Immature natural killer cell (primary cell): Measurements from ENCODE around the gene CACNB1. TPM values are rescaled to one million over a fixed set of nuclear protein-coding genes. Genes with fewer than 3 reads are reported as not detected.
A peak's percentile ranks its signal among the peaks of the same experiment; 100 is the strongest.

ENCODE experiments used
- DNase-seq, 3 donors: peaks; one replicate each; pipeline ENCODE4 v3.0.0; 2022; ENCODE audit warnings: mixed read lengths in 1 of 3
- H3K27ac Mint-ChIP-seq, 6 donors: one replicate each; pipeline ENCODE4 v1.8.0; 2020; ENCODE audit warnings: mixed read lengths in 6 of 6, mild to moderate bottlenecking in 5 of 6, inconsistent platforms in 4 of 6, moderate library complexity in 3 of 6
- H3K27me3 Mint-ChIP-seq, 3 donors: one replicate each; pipeline ENCODE4 v1.8.0; 2020 to 2021; ENCODE audit warnings: low read depth in 3 of 3, mild to moderate bottlenecking in 3 of 3, mixed read lengths in 3 of 3, moderate library complexity in 3 of 3, inconsistent platforms in 1 of 3
- H3K36me3 Mint-ChIP-seq, 3 donors: one replicate each; pipeline ENCODE4 v1.8.0; 2020; ENCODE audit warnings: mixed read lengths in 3 of 3, inconsistent platforms in 2 of 3, mild to moderate bottlenecking in 2 of 3
- H3K4me1 Mint-ChIP-seq, 2 donors: one replicate each; pipeline ENCODE4 v1.8.0; 2020; ENCODE audit warnings: inconsistent platforms in 2 of 2, mild to moderate bottlenecking in 2 of 2, mixed read lengths in 2 of 2, moderate library complexity in 1 of 2
- H3K4me3 Mint-ChIP-seq, 5 donors: one replicate each; pipeline ENCODE4 v1.8.0; 2020; ENCODE audit warnings: mild to moderate bottlenecking in 5 of 5, mixed read lengths in 5 of 5, inconsistent platforms in 3 of 5, moderate library complexity in 3 of 5
- H3K9me3 Mint-ChIP-seq, 6 donors: one replicate each; pipeline ENCODE4 v1.8.0; 2020; ENCODE audit warnings: mild to moderate bottlenecking in 6 of 6, mixed read lengths in 6 of 6, inconsistent platforms in 4 of 6, moderate library complexity in 3 of 6
- polyA plus RNA-seq, 3 donors: library from polyadenylated mRNA; unstranded; fragments of 300-500 nt; fragmentation: Illumina TruSeq; gene quantifications; one replicate each; pipeline ENCODE4 v1.2.3, GENCODE V29; 2021

CACNB1 gene
- polyA plus RNA-seq, 3 donors from 2014 or later, result 0.48 to 5.0 TPM; not detected in 1

- peak overlapping the region in 1 of 6 donors; percentile 89 for H3K27ac Mint-ChIP-seq
- DNase-seq, result peak; percentile 24 to 59 (median 39)
- H3K4me3 Mint-ChIP-seq, result no peak overlapping the region
- no peaks in the 10 kb centered on the region for H3K9me3 Mint-ChIP-seq
- peaks cover 28 to 31% of the 10 kb centered on the region in 2 donors for H3K4me1 Mint-ChIP-seq
- no peaks in the 10 kb centered on the region for H3K36me3 Mint-ChIP-seq
- peaks cover 0 to 6% (median 5%) of the 10 kb centered on the region in 3 donors for H3K27me3 Mint-ChIP-seq
These were observed 38.3 kb upstream of the CACNB1 start for GRCh38 chr17:39235555-39236449.

- no peaks in the 10 kb centered on the region for H3K36me3 Mint-ChIP-seq
- no peaks in the 10 kb centered on the region for H3K9me3 Mint-ChIP-seq
- H3K27ac Mint-ChIP-seq, result peak overlapping the region in 5 of 6 donors; percentile 46 to 69 (median 61)
- peaks cover 4 to 7% (median 6%) of the 10 kb centered on the region in 3 donors for H3K27me3 Mint-ChIP-seq
- peak; percentile 59 to 70 (median 64) for DNase-seq
- peaks cover 10 to 11% of the 10 kb centered on the region in 2 donors for H3K4me1 Mint-ChIP-seq
- peak overlapping the region in 2 of 5 donors; percentile 8 to 44 for H3K4me3 Mint-ChIP-seq
These were observed 34.4 kb upstream of the CACNB1 start for GRCh38 chr17:39231591-39232551.

- no peaks in the 10 kb centered on the region for H3K9me3 Mint-ChIP-seq
- peaks cover 4 to 13% (median 9%) of the 10 kb centered on the region in 3 donors for H3K27me3 Mint-ChIP-seq
- H3K36me3 Mint-ChIP-seq, result no peaks in the 10 kb centered on the region
These were observed 33.7 kb upstream of the CACNB1 start for GRCh38 chr17:39231091-39231561.

GRCh38 chr17:39230361-39230760 lies 32.9 kb upstream of the CACNB1 start:
- Mint-ChIP-seq H3K27me3 (peaks cover 5 to 16% (median 11%) of the 10 kb centered on the region in 3 donors), H3K4me3 (no peak overlapping the region), H3K36me3 (no peaks in the 10 kb centered on the region), H3K4me1 (peaks cover 14 to 16% of the 10 kb centered on the region in 2 donors), H3K9me3 (no peaks in the 10 kb centered on the region), H3K27ac (no peak overlapping the region)
- DNase-seq, result no peak

More at GRCh38 chr17:39231091-39231561, 33.7 kb upstream of the CACNB1 start:
- no peak for DNase-seq
- Mint-ChIP-seq H3K4me3 (no peak overlapping the region), H3K27ac (no peak overlapping the region), H3K4me1 (peaks cover 12 to 14% of the 10 kb centered on the region in 2 donors)

GRCh38 chr17:39229274-39229913 lies 31.9 kb upstream of the CACNB1 start:
- no peak for DNase-seq
- H3K9me3 Mint-ChIP-seq, result no peaks in the 10 kb centered on the region
- peaks cover 5 to 16% (median 11%) of the 10 kb centered on the region in 3 donors for H3K27me3 Mint-ChIP-seq
- no peak overlapping the region for H3K27ac Mint-ChIP-seq
- H3K4me3 Mint-ChIP-seq, result no peak overlapping the region
- peaks cover 14 to 16% of the 10 kb centered on the region in 2 donors for H3K4me1 Mint-ChIP-seq
- H3K36me3 Mint-ChIP-seq, result no peaks in the 10 kb centered on the region

- no peaks in the 10 kb centered on the region for H3K9me3 Mint-ChIP-seq
- peaks cover 16 to 22% of the 10 kb centered on the region in 2 donors for H3K4me1 Mint-ChIP-seq
- no peak overlapping the region for H3K27ac Mint-ChIP-seq
- no peak for DNase-seq
- peaks cover 11 to 21% (median 18%) of the 10 kb centered on the region in 3 donors for H3K27me3 Mint-ChIP-seq
- no peaks in the 10 kb centered on the region for H3K36me3 Mint-ChIP-seq
- no peak overlapping the region for H3K4me3 Mint-ChIP-seq
These were observed 30.0 kb upstream of the CACNB1 start for GRCh38 chr17:39227364-39227919.

GRCh38 chr17:39225959-39226683 lies 28.7 kb upstream of the CACNB1 start:
- no peak overlapping the region for H3K27ac Mint-ChIP-seq

GRCh38 chr17:39225308-39225958 lies 28.0 kb upstream of the CACNB1 start, which contains the start of gene STAC2:
TSS of gene STAC2 (minus strand) at chr17:39225945. CDS start at chr17:39225502, 443 bp downstream.
- H3K9me3 Mint-ChIP-seq, result no peaks in the 10 kb centered on the region
- DNase-seq, result no peak
- peaks cover 13 to 21% (median 18%) of the 10 kb centered on the region in 3 donors for H3K27me3 Mint-ChIP-seq
- H3K4me1 Mint-ChIP-seq, result peaks cover 6 to 13% of the 10 kb centered on the region in 2 donors
- H3K4me3 Mint-ChIP-seq, result peak within 1 kb of the TSS; percentile 70 to 81 (median 79)
- peak within 1 kb of the TSS in 1 of 6 donors; percentile 73 for H3K27ac Mint-ChIP-seq
- H3K36me3 Mint-ChIP-seq, result no peaks in the 10 kb centered on the region

More at GRCh38 chr17:39225959-39226683, 28.7 kb upstream of the CACNB1 start:
- peak; percentile 24 to 31 (median 28) for DNase-seq
- Mint-ChIP-seq H3K27me3 (peaks cover 13 to 21% (median 18%) of the 10 kb centered on the region in 3 donors), H3K4me3 (peak overlapping the region; percentile 55 to 81 (median 76)), H3K9me3 (no peaks in the 10 kb centered on the region), H3K4me1 (peaks cover 6 to 13% of the 10 kb centered on the region in 2 donors), H3K36me3 (no peaks in the 10 kb centered on the region)

- Mint-ChIP-seq H3K4me3 (peak overlapping the region; percentile 62 to 79 (median 65)), H3K9me3 (no peaks in the 10 kb centered on the region), H3K4me1 (peaks cover 6 to 13% of the 10 kb centered on the region in 2 donors), H3K27ac (peak overlapping the region in 1 of 6 donors; percentile 73), H3K27me3 (peaks cover 13 to 21% (median 17%) of the 10 kb centered on the region in 3 donors), H3K36me3 (no peaks in the 10 kb centered on the region)
- no peak for DNase-seq
These were observed 27.4 kb upstream of the CACNB1 start for GRCh38 chr17:39224778-39225307.

- H3K4me3 Mint-ChIP-seq, result peak overlapping the region; percentile 24 to 60 (median 54)
- H3K9me3 Mint-ChIP-seq, result no peaks in the 10 kb centered on the region
- no peak for DNase-seq
- no peak overlapping the region for H3K27ac Mint-ChIP-seq
- H3K4me1 Mint-ChIP-seq, result peaks cover 6 to 13% of the 10 kb centered on the region in 2 donors
- H3K36me3 Mint-ChIP-seq, result no peaks in the 10 kb centered on the region
- H3K27me3 Mint-ChIP-seq, result peaks cover 14 to 21% (median 14%) of the 10 kb centered on the region in 3 donors
These were observed 26.7 kb upstream of the CACNB1 start for GRCh38 chr17:39223907-39224777.
